Skeletal muscle satellite cell (primary cell): Measurements from ENCODE around the gene DPP7.

Experiments
- H3K27me3 ChIP-seq: 2 replicates; pipeline ENCODE4 v1.7.0; 2013; ENCODE audit warnings: low read length; ENCODE audit not compliant: control insufficient read depth, insufficient read depth
- H3K36me3 ChIP-seq: 2 replicates; pipeline ENCODE4 v1.7.0; 2013; ENCODE audit warnings: mild to moderate bottlenecking, control low read depth, low read length; ENCODE audit not compliant: insufficient read depth
- H3K4me1 ChIP-seq: 2 replicates; pipeline ENCODE4 v1.7.0; 2013; ENCODE audit warnings: low read length; ENCODE audit not compliant: control insufficient read depth, insufficient read depth
- H3K4me2 ChIP-seq: 2 replicates; pipeline ENCODE4 v1.7.0; 2013; ENCODE audit warnings: mild to moderate bottlenecking, low read length
- H3K4me3 ChIP-seq: 2 replicates; pipeline ENCODE4 v1.7.0; 2013; ENCODE audit warnings: low read length
- H3K9ac ChIP-seq: 2 replicates; pipeline ENCODE4 v1.7.0; 2013; ENCODE audit warnings: mild to moderate bottlenecking, low read depth, low read length, moderate library complexity
- H3K9me3 ChIP-seq: replicated peaks from 2 replicates; pipeline ENCODE4 v1.7.0; 2013; ENCODE audit warnings: mild to moderate bottlenecking, control low read depth, low read length

DPP7 gene

DNA sequence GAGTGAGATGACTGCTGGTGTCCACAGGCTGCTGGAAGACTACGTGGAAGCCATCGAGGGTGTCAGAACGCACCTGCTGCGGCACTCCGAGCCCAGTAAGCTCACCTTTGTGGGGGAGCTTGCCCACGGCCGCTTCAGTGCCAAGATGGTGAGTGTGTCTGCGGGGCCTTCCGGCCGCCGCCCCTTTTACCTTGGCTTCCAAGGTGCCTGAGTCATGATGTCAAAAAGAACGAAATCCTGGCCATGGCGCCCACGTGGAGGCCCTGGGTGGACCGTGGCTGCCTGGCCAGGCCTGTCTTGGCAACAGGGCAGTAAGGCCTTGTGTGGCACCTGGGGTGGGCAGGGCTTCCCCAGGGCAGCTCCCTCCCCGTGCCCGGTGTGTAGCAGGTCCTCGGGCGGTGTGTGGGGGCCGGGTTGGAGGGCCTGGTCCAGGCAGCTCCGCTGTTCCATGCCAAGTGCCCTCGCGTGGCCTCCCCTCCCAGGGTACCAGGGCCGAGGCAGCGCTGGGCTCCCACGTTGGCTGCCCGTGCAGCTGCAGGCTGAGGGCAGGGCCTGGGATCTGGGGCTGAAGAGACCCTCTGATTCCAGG lies 7.8 kb downstream of the DPP7 start:
- H3K4me3 ChIP-seq = no peak overlapping the region
- no peak overlapping the region for H3K9ac ChIP-seq
- H3K9me3 ChIP-seq = peaks cover 3% of the 10 kb centered on the region
- H3K4me1 ChIP-seq = no peaks in the 10 kb centered on the region
- H3K27me3 ChIP-seq = no peaks in the 10 kb centered on the region
- H3K36me3 ChIP-seq = peaks cover 74% of the 10 kb centered on the region
- no peak overlapping the region for H3K4me2 ChIP-seq

- Histone ChIP-seq H3K4me1 (no peaks in the 10 kb centered on the region), H3K36me3 (peaks cover 81% of the 10 kb centered on the region), H3K9ac (no peak overlapping the region), H3K27me3 (no peaks in the 10 kb centered on the region), H3K4me2 (no peak overlapping the region), H3K4me3 (no peak overlapping the region), H3K9me3 (peaks cover 3% of the 10 kb centered on the region)
Measured at GRCh38 chr9:137105814-137106661, 8.5 kb downstream of the DPP7 start.

GRCh38 chr9:137103206-137103999 lies 11.1 kb downstream of the DPP7 start:
- H3K27me3 ChIP-seq = no peaks in the 10 kb centered on the region
- no peak overlapping the region for H3K4me2 ChIP-seq
- no peak overlapping the region for H3K9ac ChIP-seq
- peaks cover 3% of the 10 kb centered on the region for H3K9me3 ChIP-seq
- no peak overlapping the region for H3K4me3 ChIP-seq
- H3K36me3 ChIP-seq = peaks cover 81% of the 10 kb centered on the region
- no peaks in the 10 kb centered on the region for H3K4me1 ChIP-seq

- Histone ChIP-seq H3K9ac (no peak overlapping the region), H3K36me3 (peaks cover 76% of the 10 kb centered on the region), H3K4me1 (no peaks in the 10 kb centered on the region), H3K27me3 (no peaks in the 10 kb centered on the region), H3K9me3 (peaks cover 3% of the 10 kb centered on the region), H3K4me2 (no peak overlapping the region), H3K4me3 (no peak overlapping the region)
Measured at GRCh38 chr9:137099231-137099630, 15.3 kb downstream of the DPP7 start.

GRCh38 chr9:137097761-137098462 lies 16.6 kb downstream of the DPP7 start:
- H3K9me3 ChIP-seq = peaks cover 3% of the 10 kb centered on the region
- no peak overlapping the region for H3K4me3 ChIP-seq
- no peak overlapping the region for H3K4me2 ChIP-seq
- peaks cover 64% of the 10 kb centered on the region for H3K36me3 ChIP-seq
- H3K4me1 ChIP-seq = no peaks in the 10 kb centered on the region
- H3K9ac ChIP-seq = no peak overlapping the region
- no peaks in the 10 kb centered on the region for H3K27me3 ChIP-seq

DNA sequence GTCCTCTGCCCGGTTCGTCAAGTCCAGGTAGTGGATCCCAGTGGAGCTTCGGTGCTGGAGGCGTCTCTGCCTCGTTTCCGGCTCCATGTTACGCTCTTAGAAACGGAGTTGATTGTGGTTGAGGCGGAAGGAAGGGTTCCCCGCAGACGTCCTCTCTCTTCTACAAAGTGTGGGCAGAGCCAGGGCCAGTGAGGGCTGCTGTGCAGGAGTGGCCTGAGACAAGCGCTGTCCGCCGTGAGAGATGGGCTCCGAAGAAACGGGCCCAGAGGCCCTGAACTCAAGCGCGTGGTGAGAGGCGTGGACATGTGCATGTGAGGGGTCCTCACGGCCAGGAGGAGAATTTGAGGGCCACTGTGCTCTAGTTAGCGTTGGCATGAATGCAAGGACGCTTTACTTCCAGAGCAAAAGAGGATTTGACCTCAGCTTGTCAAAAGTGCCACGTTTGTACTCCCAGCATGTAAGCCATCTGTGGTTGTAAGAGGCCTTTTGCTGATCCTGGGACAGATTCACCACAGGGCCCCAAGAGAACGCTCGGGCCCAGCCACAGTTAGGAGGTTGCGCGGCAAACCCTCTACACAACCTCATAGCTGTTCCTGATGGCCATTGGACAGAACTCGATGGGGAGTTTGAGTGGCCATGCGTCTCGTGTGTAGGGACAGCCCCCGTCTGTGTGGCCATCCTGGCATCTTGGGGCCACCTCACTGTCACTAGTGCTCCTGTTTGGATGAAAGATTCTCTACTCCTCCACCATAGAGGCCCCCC lies 17.6 kb downstream of the DPP7 start:
- H3K27me3 ChIP-seq = no peaks in the 10 kb centered on the region
- H3K36me3 ChIP-seq = peaks cover 60% of the 10 kb centered on the region
- no peak overlapping the region for H3K4me2 ChIP-seq
- H3K9ac ChIP-seq = no peak overlapping the region
- peaks cover under 1% of the 10 kb centered on the region for H3K9me3 ChIP-seq
- no peaks in the 10 kb centered on the region for H3K4me1 ChIP-seq
- H3K4me3 ChIP-seq = no peak overlapping the region

GRCh38 chr9:137095664-137096517 lies 18.6 kb downstream of the DPP7 start:
- Histone ChIP-seq H3K36me3 (peaks cover 49% of the 10 kb centered on the region), H3K4me2 (no peak overlapping the region), H3K27me3 (no peaks in the 10 kb centered on the region), H3K9ac (no peak overlapping the region), H3K4me3 (no peak overlapping the region), H3K4me1 (no peaks in the 10 kb centered on the region), H3K9me3 (no peaks in the 10 kb centered on the region)

DNA sequence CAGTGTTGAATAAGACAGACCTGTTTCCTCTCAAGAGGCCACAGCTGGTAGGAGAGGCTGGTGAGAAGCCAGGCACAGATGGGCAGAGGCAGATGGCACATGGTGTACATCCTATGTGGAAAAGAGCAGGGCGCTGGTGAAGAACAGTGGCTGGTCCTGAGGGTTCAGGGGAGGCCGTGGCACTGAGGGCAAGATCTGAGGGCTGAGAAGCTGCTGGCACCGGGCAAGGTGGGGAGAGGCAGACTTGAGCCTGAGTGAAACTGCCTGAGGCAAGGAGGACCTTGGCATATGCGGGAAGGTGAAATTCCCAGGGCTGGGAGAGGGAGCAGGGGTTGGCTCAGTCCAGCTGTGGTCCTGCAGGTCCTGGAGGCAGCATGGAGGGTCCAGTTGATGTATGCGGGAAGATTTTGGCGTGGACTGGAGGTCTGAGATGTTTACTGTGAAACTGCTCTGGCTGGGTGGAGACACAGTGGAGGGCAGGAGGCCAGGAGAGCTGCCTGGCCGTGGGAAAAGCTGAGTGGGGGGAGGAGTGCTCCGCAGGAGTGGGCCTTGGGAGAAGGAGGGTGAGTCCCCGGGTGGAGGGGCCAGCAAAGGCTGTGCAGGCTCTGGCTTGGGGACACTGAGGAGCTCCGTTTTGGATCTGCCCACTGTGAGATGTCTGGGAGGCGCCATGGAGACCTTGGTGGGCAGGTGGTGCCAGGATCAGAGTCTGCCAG lies 25.1 kb downstream of the DPP7 start:
- peaks cover 29% of the 10 kb centered on the region for H3K4me1 ChIP-seq
- peak overlapping the region; percentile 13 for H3K4me2 ChIP-seq
- H3K27me3 ChIP-seq = no peaks in the 10 kb centered on the region
- H3K9me3 ChIP-seq = no peaks in the 10 kb centered on the region
- H3K4me3 ChIP-seq = no peak overlapping the region
- peaks cover 12% of the 10 kb centered on the region for H3K36me3 ChIP-seq
- H3K9ac ChIP-seq = no peak overlapping the region

- H3K36me3 ChIP-seq = peaks cover 12% of the 10 kb centered on the region
- no peak overlapping the region for H3K9ac ChIP-seq
- peak overlapping the region; percentile 92 for H3K4me2 ChIP-seq
- H3K4me1 ChIP-seq = peaks cover 41% of the 10 kb centered on the region
- no peak overlapping the region for H3K4me3 ChIP-seq
- no peaks in the 10 kb centered on the region for H3K9me3 ChIP-seq
- H3K27me3 ChIP-seq = no peaks in the 10 kb centered on the region
Measured at GRCh38 chr9:137088121-137088520, 26.4 kb downstream of the DPP7 start.
